Measurements from ENCODE around the gene KLHL9.

The KLHL9 gene

DNA sequence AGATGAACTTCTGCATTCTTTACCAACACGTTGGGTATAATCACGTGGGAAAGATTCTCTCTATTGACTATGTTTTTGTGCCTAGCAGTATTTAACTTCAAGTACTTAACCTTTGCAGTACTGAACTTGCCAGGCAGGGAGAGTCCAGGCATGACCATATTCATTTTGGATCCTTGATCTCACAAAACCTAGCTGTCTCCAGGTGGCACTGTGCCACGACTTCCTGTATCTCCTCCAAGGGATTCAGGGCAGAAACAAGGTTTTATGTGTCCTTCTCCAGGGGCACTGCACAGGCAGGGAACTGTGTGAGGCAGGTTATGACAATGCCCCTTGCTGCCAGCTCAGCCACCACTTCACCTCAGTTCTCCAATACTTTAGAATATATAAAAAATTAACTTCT, 18.3 kb downstream of the KLHL9 start:
- DNase-seq: no peak

- no peak for DNase-seq
Observed at GRCh38 chr9:21316032-21316842, 19.0 kb downstream of the KLHL9 start.

- DNase-seq: no peak
Observed at GRCh38 chr9:21314152-21314551, 21.1 kb downstream of the KLHL9 start.

- DNase-seq: no peak
Observed at GRCh38 chr9:21311889-21312288, 23.3 kb downstream of the KLHL9 start.

GRCh38 chr9:21305213-21305612, 30.0 kb downstream of the KLHL9 start, which contains the start of gene IFNA5:
TSS of gene IFNA5 (minus strand) at chr9:21305313. CDS start at chr9:21305256, 57 bp downstream.
- DNase-seq: no peak

DNA sequence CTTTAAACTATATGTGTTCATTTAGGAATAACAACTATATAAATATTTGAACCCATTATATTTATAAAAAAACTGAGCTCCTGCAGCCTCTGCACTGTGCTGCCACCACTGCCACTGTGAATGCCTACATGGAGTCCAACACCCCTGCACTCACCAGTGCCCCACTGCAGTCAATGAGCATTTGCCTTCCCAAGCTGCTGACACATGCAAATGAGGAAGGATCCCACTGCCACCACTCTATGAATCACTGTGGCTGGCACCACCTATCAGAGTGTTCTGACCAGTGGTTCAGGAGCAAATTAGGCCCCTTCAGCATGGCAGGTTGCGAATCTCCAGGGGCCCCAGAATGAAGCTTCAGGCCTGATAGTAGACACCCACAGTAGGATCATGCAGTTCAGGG, 39.2 kb downstream of the KLHL9 start:
- peak; percentile 41 for DNase-seq

DNA sequence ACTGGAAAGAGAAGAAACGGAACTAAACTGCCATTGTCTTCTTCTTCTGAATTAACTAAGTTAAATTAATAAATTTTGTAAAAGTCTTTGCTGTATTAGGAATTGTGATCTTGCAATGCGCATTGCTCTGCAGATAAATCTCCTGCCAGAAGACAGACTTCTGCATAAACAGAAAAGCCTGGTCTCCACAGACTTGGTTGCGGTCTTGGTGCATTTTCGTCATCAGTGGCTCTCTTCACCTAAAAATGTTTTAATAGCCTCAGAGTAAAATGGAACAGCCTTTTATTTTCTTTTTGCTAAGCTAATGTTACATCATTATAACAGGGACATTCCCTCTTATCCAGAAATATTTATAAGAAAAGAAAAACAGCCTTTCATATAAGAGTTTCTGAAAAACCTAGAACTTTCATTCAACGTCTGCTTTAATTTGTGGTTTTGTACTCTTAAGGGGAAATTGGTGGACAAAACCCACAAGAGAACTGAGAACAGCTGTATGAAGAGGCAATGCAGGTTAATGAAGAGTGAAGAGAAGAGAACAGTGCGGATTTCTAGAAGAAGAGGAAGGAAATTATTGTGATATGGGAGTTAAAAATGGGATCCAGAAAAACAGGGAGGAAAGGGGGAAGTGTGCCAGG, 40.2 kb downstream of the KLHL9 start:
- DNase-seq: peak; percentile 15

DNA sequence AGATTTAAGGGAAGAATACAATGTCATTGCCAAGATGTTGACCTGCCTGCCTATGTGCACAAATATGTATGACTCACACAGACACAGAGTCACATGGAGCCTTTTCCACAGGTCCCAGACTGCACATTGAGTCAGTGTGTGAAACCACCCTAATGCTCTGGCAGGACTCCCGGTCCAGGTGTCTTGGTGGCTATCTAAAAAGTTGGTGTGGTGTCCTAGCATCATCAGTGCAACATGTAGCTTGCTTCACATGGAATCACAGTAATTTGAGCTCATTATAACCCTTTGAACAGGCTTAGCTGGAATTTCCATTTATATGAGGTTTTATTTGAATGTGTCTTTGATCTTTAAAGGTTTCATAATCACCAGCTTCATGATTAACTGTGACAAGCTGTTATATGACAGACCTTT, 40.8 kb downstream of the KLHL9 start:
- peak; percentile 15 for DNase-seq

- no peak for DNase-seq
Observed at GRCh38 chr9:21289848-21290247, 45.4 kb downstream of the KLHL9 start.

DNA sequence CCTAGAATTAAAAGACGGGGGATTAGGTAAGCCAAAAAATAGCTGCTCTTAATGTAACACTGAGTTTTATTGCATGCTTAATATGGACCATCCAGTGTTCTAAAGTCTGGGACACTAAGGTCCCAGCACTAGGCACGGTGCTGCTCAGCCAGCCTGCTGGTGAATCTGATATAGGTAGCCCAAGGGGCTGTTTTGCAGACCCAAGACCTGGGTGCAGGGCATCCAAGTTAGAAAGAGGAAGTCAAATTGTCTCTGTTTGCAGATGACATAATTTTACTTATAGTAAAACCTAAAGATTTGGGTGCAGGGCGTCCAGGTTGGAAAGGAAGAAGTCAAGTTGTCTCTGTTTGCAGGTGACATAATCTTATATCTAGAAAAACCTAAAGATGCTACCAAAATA, 47.9 kb downstream of the KLHL9 start:
- DNase-seq: no peak

DNA sequence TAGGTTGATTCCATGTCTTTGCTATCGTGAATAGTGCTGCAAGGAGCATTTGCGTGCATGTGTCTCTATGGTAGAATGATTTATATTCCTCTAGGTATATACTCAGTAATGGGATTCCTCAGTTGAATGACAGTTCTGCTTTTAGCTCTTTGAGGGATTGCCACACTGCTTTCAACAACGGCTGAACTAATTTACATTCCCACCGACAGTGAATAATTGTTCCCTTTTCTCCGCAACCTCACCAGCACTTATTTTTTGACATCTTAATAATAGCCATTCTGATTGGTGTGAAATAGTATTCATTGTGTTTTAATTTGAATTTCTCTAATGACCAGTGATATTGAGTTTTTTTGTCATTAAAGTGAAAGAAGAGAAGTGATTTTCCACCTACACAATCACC, 48.5 kb downstream of the KLHL9 start:
- DNase-seq: peak; percentile 82

- no peak for DNase-seq
Observed at GRCh38 chr9:21286099-21286498, 49.1 kb downstream of the KLHL9 start.

GRCh38 chr9:21281275-21281674, 53.9 kb downstream of the KLHL9 start:
- DNase-seq: peak; percentile 63

Measured in inflammatory macrophage treated with lipopolysaccharide for 4 hours (primary cell).